ENCODE results near the gene CADPS2. TPM values are rescaled to one million over a fixed set of nuclear protein-coding genes. Genes with fewer than 3 reads are reported as not detected.

Gene CADPS2
- total RNA-seq, 2 donors from 2014 or later: 16.4 to 32.5 TPM

- Histone ChIP-seq H3K4me3 (no peak overlapping the region), H3K27ac (no peak overlapping the region), H3K36me3 (no peaks in the 10 kb centered on the region), H3K27me3 (replicated peaks; ENCODE audit: insufficient read depth) (no peaks in the 10 kb centered on the region), H3K9me3 (no peaks in the 10 kb centered on the region), H3K4me1 (ENCODE audit: control insufficient read depth in 1 of 2, low read depth in 2 of 2) (no peaks in the 10 kb centered on the region)
- TF ChIP-seq, protein P1, sequence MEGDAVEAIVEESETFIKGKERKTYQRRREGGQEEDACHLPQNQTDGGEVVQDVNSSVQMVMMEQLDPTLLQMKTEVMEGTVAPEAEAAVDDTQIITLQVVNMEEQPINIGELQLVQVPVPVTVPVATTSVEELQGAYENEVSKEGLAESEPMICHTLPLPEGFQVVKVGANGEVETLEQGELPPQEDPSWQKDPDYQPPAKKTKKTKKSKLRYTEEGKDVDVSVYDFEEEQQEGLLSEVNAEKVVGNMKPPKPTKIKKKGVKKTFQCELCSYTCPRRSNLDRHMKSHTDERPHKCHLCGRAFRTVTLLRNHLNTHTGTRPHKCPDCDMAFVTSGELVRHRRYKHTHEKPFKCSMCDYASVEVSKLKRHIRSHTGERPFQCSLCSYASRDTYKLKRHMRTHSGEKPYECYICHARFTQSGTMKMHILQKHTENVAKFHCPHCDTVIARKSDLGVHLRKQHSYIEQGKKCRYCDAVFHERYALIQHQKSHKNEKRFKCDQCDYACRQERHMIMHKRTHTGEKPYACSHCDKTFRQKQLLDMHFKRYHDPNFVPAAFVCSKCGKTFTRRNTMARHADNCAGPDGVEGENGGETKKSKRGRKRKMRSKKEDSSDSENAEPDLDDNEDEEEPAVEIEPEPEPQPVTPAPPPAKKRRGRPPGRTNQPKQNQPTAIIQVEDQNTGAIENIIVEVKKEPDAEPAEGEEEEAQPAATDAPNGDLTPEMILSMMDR (IDR thresholded peaks at IDR 0.05): no peak
- no peak for ATAC-seq (ENCODE audit: insufficient number of reproducible peaks, low FRiP score, low read depth)
- no peak for DNase-seq (ENCODE audit: low spot score)
These were observed 171.1 kb downstream of the CADPS2 start for GRCh38 chr7:122715183-122715582.

GRCh38 chr7:122710916-122711315, 175.3 kb downstream of the CADPS2 start:
- no peak overlapping the region for H3K27ac ChIP-seq
- H3K9me3 ChIP-seq: no peaks in the 10 kb centered on the region
- H3K4me1 ChIP-seq (ENCODE audit: control insufficient read depth in 1 of 2, low read depth in 2 of 2): no peaks in the 10 kb centered on the region
- no peak for ATAC-seq (ENCODE audit: insufficient number of reproducible peaks, low FRiP score, low read depth)
- no peaks in the 10 kb centered on the region for H3K36me3 ChIP-seq
- DNase-seq (ENCODE audit: low spot score): no peak
- TF ChIP-seq, protein P1 (IDR thresholded peaks at IDR 0.05): no peak
- H3K4me3 ChIP-seq: no peak overlapping the region
- H3K27me3 ChIP-seq (replicated peaks; ENCODE audit: insufficient read depth): no peaks in the 10 kb centered on the region

GRCh38 chr7:122709930-122710646, 176.2 kb downstream of the CADPS2 start:
- Histone ChIP-seq H3K27ac (no peak overlapping the region), H3K4me3 (no peak overlapping the region), H3K36me3 (no peaks in the 10 kb centered on the region), H3K27me3 (replicated peaks; ENCODE audit: insufficient read depth) (no peaks in the 10 kb centered on the region), H3K4me1 (ENCODE audit: control insufficient read depth in 1 of 2, low read depth in 2 of 2) (no peaks in the 10 kb centered on the region), H3K9me3 (no peaks in the 10 kb centered on the region)
- TF ChIP-seq, protein P1 (IDR thresholded peaks at IDR 0.05): no peak
- no peak for ATAC-seq (ENCODE audit: insufficient number of reproducible peaks, low FRiP score, low read depth)
- no peak for DNase-seq (ENCODE audit: low spot score)

GRCh38 chr7:122706836-122707235, 179.4 kb downstream of the CADPS2 start:
- TF ChIP-seq, protein P1 (IDR thresholded peaks at IDR 0.05): no peak
- H3K4me1 ChIP-seq (ENCODE audit: control insufficient read depth in 1 of 2, low read depth in 2 of 2): no peaks in the 10 kb centered on the region
- no peaks in the 10 kb centered on the region for H3K27me3 ChIP-seq (replicated peaks; ENCODE audit: insufficient read depth)
- H3K9me3 ChIP-seq: no peaks in the 10 kb centered on the region
- no peak overlapping the region for H3K4me3 ChIP-seq
- H3K36me3 ChIP-seq: peaks cover under 1% of the 10 kb centered on the region
- H3K27ac ChIP-seq: no peak overlapping the region
- ATAC-seq (ENCODE audit: insufficient number of reproducible peaks, low FRiP score, low read depth): no peak
- DNase-seq (ENCODE audit: low spot score): no peak

GRCh38 chr7:122702872-122703510, 183.3 kb downstream of the CADPS2 start, which contains the start of gene RNF148:
TSS of gene RNF148 (minus strand) at chr7:122702922. CDS start at chr7:122702750, 172 bp downstream.
- H3K27me3 ChIP-seq (replicated peaks; ENCODE audit: insufficient read depth): no peaks in the 10 kb centered on the region
- no peaks in the 10 kb centered on the region for H3K9me3 ChIP-seq
- H3K27ac ChIP-seq: no peak within 1 kb of the TSS
- TF ChIP-seq, protein P1 (IDR thresholded peaks at IDR 0.05): no peak
- DNase-seq (ENCODE audit: low spot score) (no peak), ATAC-seq (ENCODE audit: insufficient number of reproducible peaks, low FRiP score, low read depth) (no peak)
- H3K4me3 ChIP-seq: no peak within 1 kb of the TSS
- H3K36me3 ChIP-seq: peaks cover 3% of the 10 kb centered on the region
- no peaks in the 10 kb centered on the region for H3K4me1 ChIP-seq (ENCODE audit: control insufficient read depth in 1 of 2, low read depth in 2 of 2)
